Kidney glomerular epithelial cell (primary cell): ENCODE results near the gene SIRT7.

Experiments used
- DNase-seq: peaks from one replicate; lab custom pipeline; 2025; lab: John Stamatoyannopoulos, UW

Gene SIRT7

GRCh38 chr17:81917565-81918332 lies at the start of gene SIRT7:
TSS of gene SIRT7 (minus strand) at chr17:81918176. CDS start at chr17:81918131, 45 bp downstream.
- peak; percentile 55 for DNase-seq

GRCh38 chr17:81967244-81967532 lies 49.2 kb upstream of the SIRT7 start:
- no peak for DNase-seq

GRCh38 chr17:81966343-81967243 lies 48.6 kb upstream of the SIRT7 start:
- no peak for DNase-seq

- no peak for DNase-seq
Measured at GRCh38 chr17:81964081-81964849, 46.3 kb upstream of the SIRT7 start.

GRCh38 chr17:81962499-81963441 lies 44.8 kb upstream of the SIRT7 start:
- DNase-seq: peak; percentile 4

- no peak for DNase-seq
Measured at GRCh38 chr17:81961521-81962498, 43.8 kb upstream of the SIRT7 start.

- DNase-seq: no peak
Measured at GRCh38 chr17:81961087-81961511, 43.1 kb upstream of the SIRT7 start, which contains the start of gene NOTUM. TSS of gene NOTUM (minus strand) at chr17:81961187. CDS start at chr17:81960909, 278 bp downstream.

GRCh38 chr17:81960130-81960958 lies 42.4 kb upstream of the SIRT7 start:
- no peak for DNase-seq

- no peak for DNase-seq
Measured at GRCh38 chr17:81959362-81960129, 41.6 kb upstream of the SIRT7 start.

- no peak for DNase-seq
Measured at GRCh38 chr17:81958633-81959342, 40.8 kb upstream of the SIRT7 start.

- no peak for DNase-seq
Measured at GRCh38 chr17:81957691-81958432, 39.9 kb upstream of the SIRT7 start.

- DNase-seq: no peak
Measured at GRCh38 chr17:81956607-81957589, 38.9 kb upstream of the SIRT7 start.

GRCh38 chr17:81955756-81956544 lies 38.0 kb upstream of the SIRT7 start:
- DNase-seq: no peak

GRCh38 chr17:81955058-81955681 lies 37.2 kb upstream of the SIRT7 start:
- DNase-seq: no peak
